ENCODE measurements around the gene TSPAN5. TPM values are rescaled to one million over a fixed set of nuclear protein-coding genes. Genes with fewer than 3 reads are reported as not detected.

The TSPAN5 gene
- polyA plus RNA-seq, 1 donor (not counting 4 experiments of a cell fraction or from before 2014, with no cell fraction given) = 45.5 TPM

GRCh38 chr4:98530572-98530971 lies 127.8 kb downstream of the TSPAN5 start:
- H3K9ac ChIP-seq (ENCODE audit: control insufficient read depth, extremely low read depth, insufficient read depth, low read length) = no peak overlapping the region
- FAIRE-seq (no peak), DNase-seq (ENCODE audit: low read depth, low spot score) (no peak)
- no peak overlapping the region for H3K4me3 ChIP-seq (ENCODE audit: control insufficient read depth in 2 of 3, extremely low read depth in 1 of 3, insufficient read depth in 2 of 3, low read depth in 1 of 3, low read length in 3 of 3)
- H3K79me2 ChIP-seq (ENCODE audit: control insufficient read depth, insufficient read depth, low read length) = peaks cover 37% of the 10 kb centered on the region
- no peak overlapping the region for H3K27ac ChIP-seq (ENCODE audit: control insufficient read depth, insufficient read depth, low read length)
- H3K9me1 ChIP-seq (ENCODE audit: control insufficient read depth, extremely low read depth, insufficient read depth, low read length) = no peaks in the 10 kb centered on the region
- no peak overlapping the region for H2AFZ ChIP-seq (ENCODE audit: control insufficient read depth, low read length)
- H3K4me1 ChIP-seq (ENCODE audit: control insufficient read depth, extremely low read depth, insufficient read depth, low read length) = peaks cover 5% of the 10 kb centered on the region
- H3K27me3 ChIP-seq (ENCODE audit: control insufficient read depth, extremely low read depth, insufficient read depth, low read length) = no peaks in the 10 kb centered on the region
- no peaks in the 10 kb centered on the region for H3K36me3 ChIP-seq (ENCODE audit: control insufficient read depth in 2 of 2, extremely low read depth in 1 of 2, insufficient read depth in 2 of 2, low read length in 2 of 2)
- dilution Hi-C loops (cut with MboI; ENCODE audit: extremely low pct_ligation_motif_present, low sequenced_read_pairs) = no loop called here
- H4K20me1 ChIP-seq (ENCODE audit: control insufficient read depth, extremely low read depth, insufficient read depth, low read length) = no peaks in the 10 kb centered on the region
- H3K4me2 ChIP-seq (ENCODE audit: control insufficient read depth, extremely low read depth, insufficient read depth, low read depth, low read length) = no peak overlapping the region
- no peaks in the 10 kb centered on the region for H3K9me3 ChIP-seq (ENCODE audit: control insufficient read depth, low read depth, low read length)
- TF ChIP-seq CTCF (optimal IDR thresholded peaks at IDR 0.05 in 1 of 3, IDR thresholded peaks at IDR 0.05 in 1 of 3, conservative IDR thresholded peaks at IDR 0.05 in 1 of 3; ENCODE audit: extremely low read depth in 1 of 3, insufficient read depth in 2 of 3, low read length in 3 of 3) = no peak
- TF ChIP-seq EZH2 (IDR thresholded peaks at IDR 0.05; ENCODE audit: low read length) = no peak

- Histone ChIP-seq H3K4me2 (ENCODE audit: control insufficient read depth, extremely low read depth, insufficient read depth, low read depth, low read length) (no peak overlapping the region), H3K9ac (ENCODE audit: control insufficient read depth, extremely low read depth, insufficient read depth, low read length) (no peak overlapping the region), H3K36me3 (ENCODE audit: control insufficient read depth in 2 of 2, extremely low read depth in 1 of 2, insufficient read depth in 2 of 2, low read length in 2 of 2) (no peaks in the 10 kb centered on the region), H3K4me3 (ENCODE audit: control insufficient read depth in 2 of 3, extremely low read depth in 1 of 3, insufficient read depth in 2 of 3, low read depth in 1 of 3, low read length in 3 of 3) (no peak overlapping the region), H3K27me3 (ENCODE audit: control insufficient read depth, extremely low read depth, insufficient read depth, low read length) (no peaks in the 10 kb centered on the region), H3K27ac (ENCODE audit: control insufficient read depth, insufficient read depth, low read length) (no peak overlapping the region), H3K79me2 (ENCODE audit: control insufficient read depth, insufficient read depth, low read length) (peaks cover 42% of the 10 kb centered on the region), H3K9me3 (ENCODE audit: control insufficient read depth, low read depth, low read length) (no peaks in the 10 kb centered on the region), H3K9me1 (ENCODE audit: control insufficient read depth, extremely low read depth, insufficient read depth, low read length) (no peaks in the 10 kb centered on the region), H3K4me1 (ENCODE audit: control insufficient read depth, extremely low read depth, insufficient read depth, low read length) (peaks cover 5% of the 10 kb centered on the region), H4K20me1 (ENCODE audit: control insufficient read depth, extremely low read depth, insufficient read depth, low read length) (no peaks in the 10 kb centered on the region), H2AFZ (ENCODE audit: control insufficient read depth, low read length) (no peak overlapping the region)
- TF ChIP-seq CTCF (optimal IDR thresholded peaks at IDR 0.05 in 1 of 3, IDR thresholded peaks at IDR 0.05 in 1 of 3, conservative IDR thresholded peaks at IDR 0.05 in 1 of 3; ENCODE audit: extremely low read depth in 1 of 3, insufficient read depth in 2 of 3, low read length in 3 of 3) (no peak), EZH2 (IDR thresholded peaks at IDR 0.05; ENCODE audit: low read length) (no peak)
- DNase-seq (ENCODE audit: low read depth, low spot score) (no peak), FAIRE-seq (no peak)
- dilution Hi-C loops (cut with MboI; ENCODE audit: extremely low pct_ligation_motif_present, low sequenced_read_pairs) = no loop called here
Measured at GRCh38 chr4:98529970-98530569, 128.3 kb downstream of the TSPAN5 start.
